Hepatocyte (in vitro differentiated cells): Measurements from ENCODE around the gene RUNX3.

Source experiments
- CTCF ChIP-seq: fragments of 200-600 bp; sonication (generic); IDR thresholded peaks from 2 replicates; pipeline ENCODE4 v1.5.1; 2016; ENCODE audit warnings: antibody characterized with exemption, mild to moderate bottlenecking; ENCODE audit not compliant: poor library complexity
- EZH2 ChIP-seq: fragments of 200-600 bp; sonication (generic); IDR thresholded peaks from 2 replicates; pipeline ENCODE4 v1.6.1; 2016; ENCODE audit warnings: antibody characterized with exemption, mild to moderate bottlenecking, borderline replicate concordance

GRCh38 chr1:24896176-24896575 is 33.9 kb downstream of the RUNX3 start:
- no peak for TF ChIP-seq CTCF
- TF ChIP-seq EZH2 = no peak
